H1 (cell line): Measurements from ENCODE around the gene DERL3. TPM values are rescaled to one million over a fixed set of nuclear protein-coding genes. Genes with fewer than 3 reads are reported as not detected.
A peak's percentile ranks its signal among the peaks of the same experiment; 100 is the strongest.

Experiments used
- CTCF ChIA-PET: fragments of 300-600 bp; sonication (Branson Sonifier 250); formaldehyde crosslinking; loops from one replicate; lab custom pipeline; 2021; ENCODE audit not compliant: partially characterized antibody; lab: Charles Lee
- POLR2A ChIA-PET: fragments of 300-600 bp; sonication (Branson Sonifier 250); formaldehyde crosslinking; loops from one replicate; lab custom pipeline; 2021; ENCODE audit warnings: inconsistent platforms; ENCODE audit not compliant: partially characterized antibody; lab: Charles Lee
- DNase-seq, 2 experiments: peaks; one replicate each; pipeline versions ENCODE4 v3.0.0 to v3.0.0-alpha.2; 2010 to 2022; ENCODE audit warnings: low spot score in 2 of 2, low read depth in 1 of 2, mixed read lengths in 1 of 2
- FAIRE-seq: peaks from 2 replicates; lab custom pipeline; 2011; peaks lifted over from hg19 to GRCh38; lab: Jason Lieb, UNC
- H2AFZ ChIP-seq: 2 replicates; pipeline ENCODE4 v1.8.1; 2012; ENCODE audit warnings: low read length, inconsistent platforms
- H2AK5ac ChIP-seq: 2 replicates; pipeline ENCODE4 v1.6.1; 2013; ENCODE audit warnings: low read depth, low read length
- H2BK120ac ChIP-seq: replicated peaks from 2 replicates; pipeline ENCODE3; 2013; ENCODE audit warnings: low read depth, low read length, inconsistent platforms
- H2BK12ac ChIP-seq: 2 replicates; pipeline ENCODE4 v1.6.1; 2013; ENCODE audit warnings: low read depth, low read length
- H2BK15ac ChIP-seq: 2 replicates; pipeline ENCODE4 v1.6.1; 2013; ENCODE audit warnings: low read length
- H2BK20ac ChIP-seq: 2 replicates; pipeline ENCODE4 v1.6.1; 2013; ENCODE audit warnings: low read length
- H2BK5ac ChIP-seq: 2 replicates; pipeline ENCODE4 v1.6.1; 2013; ENCODE audit warnings: low read depth, low read length
- H3K14ac ChIP-seq: 2 replicates; pipeline ENCODE4 v1.6.1; 2013; ENCODE audit warnings: inconsistent platforms; ENCODE audit not compliant: insufficient read length
- H3K18ac ChIP-seq: 2 replicates; pipeline ENCODE4 v1.6.1; 2013; ENCODE audit warnings: low read length; ENCODE audit errors: extremely low read depth
- H3K23ac ChIP-seq: 2 replicates; pipeline ENCODE4 v1.6.1; 2013; ENCODE audit warnings: inconsistent platforms; ENCODE audit not compliant: insufficient read length
- H3K23me2 ChIP-seq: 2 replicates; pipeline ENCODE4 v1.6.1; 2013; ENCODE audit warnings: low read depth, low read length
- H3K27ac ChIP-seq: 2 replicates; pipeline ENCODE4 v1.6.1; 2011; ENCODE audit warnings: low read depth, low read length, inconsistent platforms
- H3K27me3 ChIP-seq, 4 experiments: replicated peaks in 1 of 4; 1 replicate in 1 of 4; 2 replicates in 3 of 4; pipeline versions ENCODE4 v1.6.1 to v1.8.1; 2011 to 2013; ENCODE audit warnings: low read length in 3 of 4, mild to moderate bottlenecking in 3 of 4, inconsistent platforms in 2 of 4, mixed read lengths in 2 of 4, moderate library complexity in 1 of 4; ENCODE audit not compliant: control insufficient read depth in 3 of 4, insufficient read depth in 3 of 4; ENCODE audit errors: extremely low read depth in 1 of 4
- H3K36me3 ChIP-seq, 4 experiments: 2 replicates each; pipeline versions ENCODE4 v1.6.1 to v1.8.1; 2011 to 2013; ENCODE audit warnings: mild to moderate bottlenecking in 4 of 4, low read length in 3 of 4, moderate library complexity in 2 of 4, control low read depth in 1 of 4, inconsistent platforms in 1 of 4; ENCODE audit not compliant: insufficient read depth in 4 of 4, control insufficient read depth in 2 of 4
- H3K4ac ChIP-seq: replicated peaks from 2 replicates; pipeline ENCODE3; 2013; ENCODE audit warnings: low read length, low read depth, mixed read lengths, inconsistent platforms; ENCODE audit not compliant: insufficient read length
- H3K4me1 ChIP-seq, 4 experiments: replicated peaks in 1 of 4; 1 replicate in 1 of 4; 2 replicates in 3 of 4; pipeline versions ENCODE4 v1.6.1 to v1.8.1; 2011 to 2013; ENCODE audit warnings: low read length in 3 of 4, inconsistent platforms in 2 of 4, mixed read lengths in 1 of 4; ENCODE audit not compliant: insufficient read depth in 4 of 4, control insufficient read depth in 3 of 4
- H3K4me2 ChIP-seq, 2 experiments: 2 replicates each; pipeline versions ENCODE4 v1.6.1 to v1.8.1; 2011 to 2013; ENCODE audit warnings: low read depth in 2 of 2, low read length in 2 of 2, control low read depth in 1 of 2, inconsistent platforms in 1 of 2, mild to moderate bottlenecking in 1 of 2; ENCODE audit not compliant: insufficient read depth in 1 of 2
- H3K4me3 ChIP-seq, 4 experiments: fragments of 200-600, 300-600 bp in 1 of 4; sonication (generic), shearing (Covaris generic), sonication (Bioruptor Twin) in 1 of 4; 2 replicates each; pipeline versions ENCODE4 v1.5.1 to v1.8.1; 2011 to 2016; ENCODE audit warnings: low read length in 4 of 4, low read depth in 3 of 4, control low read depth in 2 of 4, inconsistent platforms in 2 of 4, mild to moderate bottlenecking in 2 of 4, mixed read lengths in 1 of 4, moderate library complexity in 1 of 4; ENCODE audit not compliant: insufficient read depth in 2 of 4; ENCODE audit errors: extremely low read depth in 1 of 4
- H3K56ac ChIP-seq: replicated peaks from 2 replicates; pipeline ENCODE3; 2013; ENCODE audit warnings: low read depth, mild to moderate bottlenecking, mixed read lengths, low read length, inconsistent platforms; ENCODE audit not compliant: insufficient read length
- H3K79me1 ChIP-seq: 2 replicates; pipeline ENCODE4 v1.6.1; 2013; ENCODE audit warnings: low read depth, low read length, control low read depth
- H3K79me2 ChIP-seq, 2 experiments: 2 replicates each; pipeline versions ENCODE4 v1.6.1 to v1.8.1; 2012 to 2013; ENCODE audit warnings: low read length in 2 of 2, mild to moderate bottlenecking in 2 of 2, inconsistent platforms in 1 of 2; ENCODE audit not compliant: insufficient read depth in 2 of 2, control insufficient read depth in 1 of 2
- H3K9ac ChIP-seq, 4 experiments: replicated peaks in 1 of 4; 1 replicate in 1 of 4; 2 replicates in 3 of 4; pipeline versions ENCODE4 v1.6.1 to v1.8.1; 2011 to 2013; ENCODE audit warnings: low read depth in 3 of 4, low read length in 3 of 4, control low read depth in 2 of 4, mild to moderate bottlenecking in 2 of 4, moderate library complexity in 2 of 4, inconsistent platforms in 1 of 4; ENCODE audit errors: extremely low read depth in 1 of 4
- H3K9me3 ChIP-seq, 2 experiments: 2 replicates each; pipeline versions ENCODE4 v1.6.1 to v1.8.1; 2012 to 2013; ENCODE audit warnings: mild to moderate bottlenecking in 2 of 2, moderate library complexity in 2 of 2, control low read depth in 1 of 2, inconsistent platforms in 1 of 2, low read depth in 1 of 2, low read length in 1 of 2, mixed read lengths in 1 of 2; ENCODE audit not compliant: insufficient read depth in 2 of 2
- H4K20me1 ChIP-seq, 2 experiments: replicated peaks in 1 of 2; 2 replicates each; pipeline versions ENCODE3 to v1.8.1; 2011 to 2013; ENCODE audit warnings: inconsistent platforms in 2 of 2, low read length in 2 of 2, mild to moderate bottlenecking in 1 of 2; ENCODE audit not compliant: insufficient read depth in 2 of 2, control insufficient read depth in 1 of 2
- H4K5ac ChIP-seq: 2 replicates; pipeline ENCODE4 v1.6.1; 2013; ENCODE audit warnings: low read length, low read depth, mixed read lengths, inconsistent platforms; ENCODE audit not compliant: insufficient read length
- H4K8ac ChIP-seq: 2 replicates; pipeline ENCODE4 v1.8.0; 2013; ENCODE audit warnings: mild to moderate bottlenecking, moderate library complexity, low read length, inconsistent platforms; ENCODE audit not compliant: insufficient read depth; ENCODE audit errors: extremely low read depth
- H4K91ac ChIP-seq: replicated peaks from 2 replicates; pipeline ENCODE3; 2013; ENCODE audit warnings: low read length, mixed read lengths, inconsistent platforms; ENCODE audit not compliant: insufficient read length
- POLR2A ChIP-seq, 2 experiments: IDR thresholded peaks; 1 replicate in 1 of 2; 2 replicates in 1 of 2; pipeline ENCODE4 v1.6.1; 2011; ENCODE audit warnings: low read depth in 2 of 2, low read length in 2 of 2, mild to moderate bottlenecking in 2 of 2; ENCODE audit errors: control extremely low read depth in 1 of 2
- SP2 ChIP-seq: IDR thresholded peaks from 2 replicates; pipeline ENCODE4 v1.6.1; 2012; ENCODE audit warnings: mild to moderate bottlenecking, low read length, inconsistent platforms
- WGBS, 2 experiments: shearing (Covaris generic) in 1 of 2; methylation state at CpG; one replicate each; pipeline versions ENCODE4 v1.1.6 to v1.1.7; 2013 to 2015; ENCODE audit warnings: low lambda C conversion rate in 2 of 2, mixed read lengths in 2 of 2, inconsistent platforms in 1 of 2, low coverage in 1 of 2, missing lambda C conversion rate in 1 of 2; ENCODE audit not compliant: insufficient replicate concordance in 2 of 2, insufficient coverage in 1 of 2, insufficient read length in 1 of 2; ENCODE audit errors: extremely low coverage in 1 of 2, missing lambda C conversion rate in 1 of 2; 5-methylcytosine and 5-hydroxymethylcytosine counted together
- polyA plus RNA-seq, 7 experiments: library from polyadenylated mRNA; depleted of rRNA in 3 of 7; stranded (reverse) in 5 of 7; unstranded in 2 of 7; fragments of >200 nt in 5 of 7; fragments of 200-250 nt in 2 of 7; gene quantifications; 1 replicate in 5 of 7; 2 replicates in 1 of 7; 4 replicates in 1 of 7; pipeline versions ENCODE4 v1.2.1 to v1.2.3, GENCODE V29; 2011 to 2013; ENCODE audit warnings: missing spikeins in 2 of 7, mixed read lengths in 2 of 7
- total RNA-seq: library from RNA; stranded (reverse); fragmentation: NEBNext Ultra II Directional; extraction: Animal tissue kit (Norgen Biotek cat#: 25700); gene quantifications from 2 replicates; pipeline ENCODE4 v1.2.1, GENCODE V29; 2021

Gene DERL3
- total and polyA plus RNA-seq, 2 of the 8 experiments (the other 6 are each of a cell fraction or from before 2014, with no cell fraction given): 8.7 to 19.5 TPM

DNA sequence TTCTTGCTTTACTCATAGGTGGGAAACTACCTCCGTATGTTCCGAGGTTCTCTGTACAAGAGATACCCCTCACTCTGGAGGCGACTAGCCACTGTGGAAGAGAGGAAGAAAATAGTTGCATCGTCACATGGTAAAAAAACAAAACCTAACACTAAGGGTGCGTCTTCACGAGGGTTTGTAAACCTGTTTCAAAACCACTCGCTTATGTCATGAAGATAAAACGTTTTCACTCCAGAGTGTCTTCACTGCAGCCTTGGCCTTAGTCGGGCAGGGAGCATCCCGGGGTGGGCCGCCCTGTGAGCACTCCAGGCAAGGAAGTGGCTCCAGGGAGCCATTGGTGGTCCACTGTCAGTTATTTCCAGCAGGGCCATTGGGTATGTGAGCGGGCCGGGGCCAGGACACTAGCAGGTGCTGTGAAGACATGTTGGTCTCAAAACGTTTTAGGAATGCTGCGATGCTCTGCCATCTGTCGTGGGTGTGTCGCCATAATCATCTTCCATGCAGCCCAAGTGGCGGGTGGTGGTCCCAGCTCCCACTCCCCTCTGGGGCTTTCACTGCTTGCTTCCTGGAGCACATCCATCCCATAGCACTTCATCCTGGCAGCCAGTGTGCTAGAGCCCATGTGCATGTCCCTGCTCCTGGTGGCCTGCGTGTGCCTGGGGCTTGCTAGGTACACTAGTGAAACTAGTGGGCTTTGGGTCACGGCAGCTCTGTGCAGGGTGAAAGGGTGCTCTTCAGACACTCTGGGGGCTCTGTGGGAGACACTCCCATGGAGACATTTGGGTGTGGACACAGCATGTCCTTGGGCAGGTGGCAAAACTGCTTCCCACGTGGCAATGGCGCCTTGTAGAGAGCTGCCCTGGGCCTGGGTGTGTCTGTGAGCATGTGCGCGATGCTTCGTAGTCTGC lies 46.8 kb downstream of the DERL3 start:
- FAIRE-seq (no peak), DNase-seq (no peak)
- no peak overlapping the region for H3K4ac ChIP-seq
- H2AFZ ChIP-seq: no peak overlapping the region
- H3K23ac ChIP-seq: no peak overlapping the region
- no peak overlapping the region for H3K14ac ChIP-seq
- no peaks in the 10 kb centered on the region for H3K27me3 ChIP-seq
- no peak overlapping the region for H3K56ac ChIP-seq
- H2BK20ac ChIP-seq: no peak overlapping the region
- no peak overlapping the region for H2BK120ac ChIP-seq
- H3K23me2 ChIP-seq: peaks cover 3% of the 10 kb centered on the region; the same call in 1 of the 2 replicates
- peaks cover 4 to 24% of the 10 kb centered on the region in 2 experiments for H4K20me1 ChIP-seq
- no peak overlapping the region for H3K9ac ChIP-seq
- no peak overlapping the region for H3K27ac ChIP-seq
- peaks cover 22 to 56% of the 10 kb centered on the region in 2 experiments for H3K79me2 ChIP-seq
- H3K18ac ChIP-seq: no peak overlapping the region
- no peak overlapping the region for H3K4me3 ChIP-seq
- H3K4me1 ChIP-seq: peaks cover 0 to 6% (median 0%) of the 10 kb centered on the region in 4 experiments; a peak in 5 of 7 replicates
- peak overlapping the region; percentile 35; the same call in 1 of the 2 replicates for H2BK5ac ChIP-seq
- H4K91ac ChIP-seq: no peak overlapping the region
- no peak overlapping the region for H2BK12ac ChIP-seq
- H2AK5ac ChIP-seq: no peak overlapping the region
- H2BK15ac ChIP-seq: no peak overlapping the region
- H4K8ac ChIP-seq: no peak overlapping the region
- POLR2A ChIA-PET: interaction anchor here (0.8 to 1.3 kb wide), 4 partner anchors 10 to 39 kb away, joined by 3 to 8 read pairs (median 4); no protein-coding TSS in a partner anchor
- peaks cover 3% of the 10 kb centered on the region; the same call in 1 of the 2 replicates for H3K79me1 ChIP-seq
- TF ChIP-seq SP2: no peak
- TF ChIP-seq POLR2A (IDR thresholded peaks at IDR 0.05; ENCODE audit: control extremely low read depth in 1 of 2, low read depth in 2 of 2, low read length in 2 of 2): peak in 1 of 2 experiments; percentile 10; a peak in 1 of 3 replicates
- no peaks in the 10 kb centered on the region for H3K9me3 ChIP-seq
- CTCF ChIA-PET: interaction anchor here (0.7 to 1.4 kb wide), 3 partner anchors 13 to 54 kb away, joined by 3 to 7 read pairs (median 3); no protein-coding TSS in a partner anchor
- 91% methylated on average over 25 of the region's 25 CpGs; no CpG with 5 or more reads in 1 of the 2 experiments for WGBS, 2 experiments
- no peak overlapping the region for H3K4me2 ChIP-seq
- peaks cover 10 to 25% (median 19%) of the 10 kb centered on the region in 4 experiments; a peak in 7 of 8 replicates for H3K36me3 ChIP-seq
- H4K5ac ChIP-seq: no peak overlapping the region
